ENCODE data around the gene FRY.

- no peak for TF ChIP-seq EZH2phosphoT487 (IDR thresholded peaks at IDR 0.05; ENCODE audit: borderline replicate concordance, low read length)
- TF ChIP-seq, protein P1, sequence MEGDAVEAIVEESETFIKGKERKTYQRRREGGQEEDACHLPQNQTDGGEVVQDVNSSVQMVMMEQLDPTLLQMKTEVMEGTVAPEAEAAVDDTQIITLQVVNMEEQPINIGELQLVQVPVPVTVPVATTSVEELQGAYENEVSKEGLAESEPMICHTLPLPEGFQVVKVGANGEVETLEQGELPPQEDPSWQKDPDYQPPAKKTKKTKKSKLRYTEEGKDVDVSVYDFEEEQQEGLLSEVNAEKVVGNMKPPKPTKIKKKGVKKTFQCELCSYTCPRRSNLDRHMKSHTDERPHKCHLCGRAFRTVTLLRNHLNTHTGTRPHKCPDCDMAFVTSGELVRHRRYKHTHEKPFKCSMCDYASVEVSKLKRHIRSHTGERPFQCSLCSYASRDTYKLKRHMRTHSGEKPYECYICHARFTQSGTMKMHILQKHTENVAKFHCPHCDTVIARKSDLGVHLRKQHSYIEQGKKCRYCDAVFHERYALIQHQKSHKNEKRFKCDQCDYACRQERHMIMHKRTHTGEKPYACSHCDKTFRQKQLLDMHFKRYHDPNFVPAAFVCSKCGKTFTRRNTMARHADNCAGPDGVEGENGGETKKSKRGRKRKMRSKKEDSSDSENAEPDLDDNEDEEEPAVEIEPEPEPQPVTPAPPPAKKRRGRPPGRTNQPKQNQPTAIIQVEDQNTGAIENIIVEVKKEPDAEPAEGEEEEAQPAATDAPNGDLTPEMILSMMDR (conservative IDR thresholded peaks at IDR 0.05; ENCODE audit: low read depth, low read length) = no peak
Observed at GRCh38 chr13:32045537-32045936, 14.0 kb downstream of the FRY start.

Measured in PC-3 (cell line).